SK-N-SH (cell line): Measurements from ENCODE around the gene NKX1-1.

Experiments
- CTCF ChIP-seq: fragments of 200-600 bp; sonication (generic); IDR thresholded peaks from 2 replicates; pipeline ENCODE4 v1.6.1; 2017; ENCODE audit warnings: antibody characterized with exemption, mild to moderate bottlenecking, moderate library complexity
- EP300 ChIP-seq, 2 experiments: IDR thresholded peaks; 2 replicates each; pipeline versions ENCODE4 v1.4.0 to v1.6.1; 2012; ENCODE audit warnings: borderline replicate concordance in 1 of 2, low read depth in 1 of 2, low read length in 1 of 2
- EZH2phosphoT487 ChIP-seq: fragments of 200-600 bp; sonication (generic); IDR thresholded peaks from 2 replicates; pipeline ENCODE4 v1.6.1; 2017; ENCODE audit warnings: low read depth, mixed run types, mild to moderate bottlenecking, antibody characterized with exemption, moderate library complexity, borderline replicate concordance
- MAX ChIP-seq: IDR thresholded peaks from 2 replicates; pipeline ENCODE4 v1.4.0; 2012; ENCODE audit warnings: low read depth
- MXI1 ChIP-seq: IDR thresholded peaks from 2 replicates; pipeline ENCODE4 v1.6.1; 2012; ENCODE audit warnings: mild to moderate bottlenecking, low read depth, low read length, improper control_type of control experiment
- POLR2AphosphoS5 ChIP-seq: IDR thresholded peaks from 2 replicates; pipeline ENCODE4 v1.6.1; 2012; ENCODE audit warnings: low read depth, low read length
- REST ChIP-seq: IDR thresholded peaks from 2 replicates; pipeline ENCODE4 v1.6.1; 2012; ENCODE audit warnings: mild to moderate bottlenecking, low read depth, low read length, moderate library complexity
- RXRA ChIP-seq: IDR thresholded peaks from 2 replicates; pipeline ENCODE4 v1.4.0; 2012; ENCODE audit warnings: low read depth, mild to moderate bottlenecking, borderline replicate concordance
- SIN3A ChIP-seq: IDR thresholded peaks from 2 replicates; pipeline ENCODE4 v1.6.1; 2012; ENCODE audit warnings: low read depth, mild to moderate bottlenecking, low read length, moderate library complexity, borderline replicate concordance
- SMC3 ChIP-seq: IDR thresholded peaks from 2 replicates; pipeline ENCODE4 v1.6.1; 2012; ENCODE audit warnings: low read depth, low read length, improper control_type of control experiment
- TAF1 ChIP-seq: IDR thresholded peaks from 2 replicates; pipeline ENCODE4 v1.6.1; 2012; ENCODE audit warnings: low read depth, mild to moderate bottlenecking, low read length, moderate library complexity, borderline replicate concordance
- TCF12 ChIP-seq: IDR thresholded peaks from 2 replicates; pipeline ENCODE4 v1.4.0; 2012
- USF2 ChIP-seq: fragments of 150-350 bp; IDR thresholded peaks from 2 replicates; pipeline ENCODE4 v1.6.1; 2017; ENCODE audit warnings: antibody characterized with exemption, low read length, low read depth, borderline replicate concordance
- YY1 ChIP-seq: IDR thresholded peaks from 2 replicates; pipeline ENCODE4 v1.4.0; 2012; ENCODE audit warnings: low read depth, mild to moderate bottlenecking

GRCh38 chr4:1371176-1372165, 34.8 kb downstream of the NKX1-1 start:
- TF ChIP-seq YY1 = no peak
- TF ChIP-seq CTCF = no peak
- no peak for TF ChIP-seq TAF1
- no peak for TF ChIP-seq SIN3A
- no peak for TF ChIP-seq POLR2AphosphoS5
- no peak for TF ChIP-seq EZH2phosphoT487
- no peak for TF ChIP-seq TCF12
- TF ChIP-seq USF2 = no peak
- TF ChIP-seq RXRA = no peak
- TF ChIP-seq SMC3 = no peak
- no peak for TF ChIP-seq MXI1
- no peak for TF ChIP-seq REST
- no peak for TF ChIP-seq EP300 (IDR thresholded peaks at IDR 0.05; ENCODE audit: borderline replicate concordance in 1 of 2, low read depth in 1 of 2, low read length in 1 of 2)
- no peak for TF ChIP-seq MAX
